HG03159 (cell line): ENCODE results near the gene SPSB1.

Experiments
- ATAC-seq: cut with Tn5 transposase; IDR thresholded peaks from one replicate; pipeline ENCODE4 v1.9.1; 2021; ENCODE audit warnings: mild to moderate bottlenecking, moderate library complexity; ENCODE audit not compliant: unreplicated experiment

SPSB1 gene

GRCh38 chr1:9292361-9293240, at the start of gene SPSB1:
Gene SPSB1 (plus strand): TSS chr1:9292894. CDS start chr1:9355892, 62,998 bp downstream.
- ATAC-seq, result no peak

DNA sequence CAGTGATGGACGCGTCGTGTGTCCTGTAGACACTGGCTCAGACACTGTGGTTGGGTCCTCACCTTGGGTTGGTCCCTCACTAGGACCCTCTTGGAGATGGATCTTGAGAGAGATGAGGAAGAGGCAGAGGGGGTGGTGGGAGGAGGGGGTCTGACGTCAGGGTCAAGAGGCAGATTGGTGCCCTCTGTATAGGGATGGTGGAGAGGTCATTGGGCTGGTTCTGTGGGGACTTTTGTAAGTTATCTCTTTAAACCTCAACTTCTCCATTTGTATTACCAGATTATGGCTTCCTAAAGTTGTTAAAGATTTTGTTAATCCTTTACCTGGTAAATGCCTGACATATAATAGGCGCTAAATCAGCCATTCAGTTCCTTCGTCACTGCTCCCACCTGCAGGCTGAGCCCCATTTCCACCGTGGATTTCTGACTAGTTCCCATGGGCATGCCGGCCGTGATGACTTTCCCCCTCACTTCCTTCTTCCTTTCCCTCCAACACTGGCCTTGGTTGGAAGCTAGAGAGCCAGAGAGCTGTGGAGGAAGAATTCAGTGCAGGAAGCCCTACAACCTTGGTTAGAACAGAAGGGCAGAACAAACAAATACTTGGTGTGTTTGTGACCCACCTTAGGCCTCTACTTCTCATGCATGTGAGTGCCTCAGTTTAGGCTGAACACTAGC, 49.5 kb upstream of the SPSB1 start:
- no peak for ATAC-seq

DNA sequence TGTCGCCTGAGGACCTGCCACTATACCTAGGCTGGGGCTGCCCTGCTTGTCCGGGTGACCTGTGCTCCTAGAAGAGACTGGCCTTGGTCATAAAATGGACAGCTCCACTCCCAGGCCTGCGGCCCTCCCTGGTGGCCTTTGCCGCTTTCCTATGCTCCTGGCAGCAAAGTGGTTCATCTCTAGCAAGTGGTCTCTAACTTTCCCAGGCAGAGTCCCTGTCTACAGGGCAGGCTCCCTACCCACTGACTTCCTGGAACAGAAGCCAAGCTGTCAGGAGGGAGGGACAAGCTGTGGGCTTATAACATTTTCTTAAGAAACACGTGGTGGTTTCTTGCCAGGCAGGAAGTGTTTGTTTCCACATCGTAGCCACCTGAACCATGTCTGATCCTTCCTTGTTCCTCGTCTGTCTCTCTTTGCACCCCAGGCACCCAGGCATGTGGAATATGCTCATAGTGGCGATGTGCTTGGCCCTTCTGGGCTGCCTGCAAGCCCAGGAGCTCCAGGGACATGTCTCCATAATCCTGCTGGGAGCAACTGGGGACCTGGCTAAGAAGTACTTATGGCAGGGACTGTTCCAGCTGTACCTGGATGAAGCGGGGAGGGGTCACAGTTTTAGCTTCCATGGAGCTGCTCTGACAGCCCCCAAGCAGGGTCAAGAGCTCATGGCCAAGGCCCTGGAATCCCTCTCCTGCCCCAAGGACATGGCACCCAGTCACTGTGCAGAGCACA, 48.0 kb upstream of the SPSB1 start:
- ATAC-seq, result no peak

DNA sequence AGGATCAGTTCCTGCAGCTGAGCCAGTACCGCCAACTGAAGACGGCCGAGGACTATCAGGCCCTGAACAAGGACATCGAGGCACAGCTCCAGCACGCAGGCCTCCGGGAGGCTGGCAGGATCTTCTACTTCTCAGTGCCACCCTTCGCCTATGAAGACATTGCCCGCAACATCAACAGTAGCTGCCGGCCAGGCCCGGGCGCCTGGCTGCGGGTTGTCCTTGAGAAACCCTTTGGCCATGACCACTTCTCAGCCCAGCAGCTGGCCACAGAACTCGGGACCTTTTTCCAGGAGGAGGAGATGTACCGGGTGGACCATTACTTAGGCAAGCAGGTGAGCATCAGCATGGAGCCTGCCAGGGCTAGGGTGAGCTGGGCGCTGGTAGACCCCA, 47.5 kb upstream of the SPSB1 start:
- no peak for ATAC-seq

- no peak for ATAC-seq
Measured at GRCh38 chr1:9245661-9246060, 47.0 kb upstream of the SPSB1 start.

DNA sequence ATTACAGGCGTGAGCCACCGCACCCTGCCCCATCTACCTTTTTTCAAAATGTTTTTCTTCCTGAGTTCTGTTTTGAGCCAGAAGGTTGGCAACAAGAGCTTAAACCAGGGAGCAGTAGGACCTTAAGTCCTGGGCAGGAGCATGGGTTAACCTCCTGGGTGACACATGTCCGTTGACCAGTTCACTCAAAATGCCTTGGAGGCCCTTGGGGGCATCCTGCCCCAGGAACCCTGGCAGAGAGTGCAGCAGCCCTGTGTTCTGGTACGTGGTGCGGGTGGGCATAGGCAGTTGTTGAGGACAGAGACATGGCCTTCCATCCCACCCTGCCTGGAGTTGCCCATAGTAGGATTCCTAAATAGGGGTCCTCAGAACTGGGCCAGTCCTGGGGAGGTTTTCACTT, 46.5 kb upstream of the SPSB1 start:
- ATAC-seq, result no peak

GRCh38 chr1:9246841-9247785, 45.6 kb upstream of the SPSB1 start:
- ATAC-seq, result no peak

DNA sequence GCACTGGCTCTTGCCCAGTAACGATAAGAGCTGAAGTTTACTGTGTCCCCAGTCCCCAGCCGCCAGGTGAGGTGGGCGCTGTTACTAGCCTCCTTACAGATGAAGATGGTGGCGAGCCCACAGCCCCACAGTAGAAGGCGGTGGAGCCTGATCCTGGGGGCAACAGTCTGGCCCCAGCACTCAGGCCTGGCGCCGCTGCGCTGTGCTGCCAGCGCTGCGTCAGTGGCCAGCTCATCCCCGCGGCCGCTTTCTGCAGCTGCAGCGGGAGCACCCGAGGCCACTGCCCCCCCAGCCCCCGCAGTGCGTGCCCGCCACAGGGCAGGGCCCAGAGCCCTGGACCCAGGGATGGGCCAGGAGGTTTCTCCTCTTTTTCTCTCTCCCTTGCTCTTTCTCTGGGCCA, 44.8 kb upstream of the SPSB1 start:
- ATAC-seq, result no peak

- no peak for ATAC-seq
Measured at GRCh38 chr1:9248341-9249262, 44.1 kb upstream of the SPSB1 start.

GRCh38 chr1:9249263-9249533, 43.5 kb upstream of the SPSB1 start:
- ATAC-seq, result no peak

DNA sequence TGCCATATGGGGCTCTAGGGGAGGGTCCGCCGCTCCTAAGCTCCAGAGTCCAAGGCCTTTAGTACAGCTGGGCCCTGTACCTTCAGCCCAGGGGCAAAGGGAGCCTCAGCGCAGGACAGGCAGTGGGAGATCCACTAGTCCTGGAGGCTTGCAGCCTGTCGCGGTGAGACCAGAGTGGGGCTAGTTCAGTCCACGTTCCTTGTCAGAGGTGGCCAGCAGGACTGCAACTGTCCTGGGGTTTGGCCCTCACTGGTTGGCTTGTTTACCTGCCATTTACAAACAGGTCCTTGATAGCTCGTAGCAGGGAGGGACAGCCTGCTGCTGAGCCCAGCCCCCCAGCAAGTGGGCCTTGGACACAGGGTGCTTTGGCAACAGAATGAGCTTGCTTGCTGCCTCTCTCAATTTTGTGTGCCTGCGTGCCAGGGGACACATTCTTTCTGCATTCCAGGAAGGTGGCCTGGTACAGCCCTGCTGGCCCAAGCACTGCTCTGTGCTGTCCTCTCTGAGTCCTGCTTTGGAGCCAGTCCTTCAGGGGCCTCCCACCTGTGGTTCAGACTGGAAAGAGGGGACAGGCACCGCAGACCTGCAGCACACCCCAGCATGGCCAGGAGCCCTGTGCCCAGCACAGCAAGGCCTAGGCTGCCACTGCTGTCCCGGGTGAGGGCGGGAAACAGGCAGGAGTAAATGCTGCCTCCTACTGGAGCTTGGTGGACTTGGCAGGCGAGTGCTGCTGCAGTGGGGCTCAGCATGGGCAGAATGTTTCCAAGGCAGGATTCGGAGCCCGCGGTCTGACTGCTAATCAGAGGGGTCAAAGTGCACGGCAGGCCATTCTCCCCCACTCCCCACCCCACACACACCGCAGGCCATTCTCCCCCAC, 42.9 kb upstream of the SPSB1 start:
- ATAC-seq, result no peak

GRCh38 chr1:9250411-9251381, 42.0 kb upstream of the SPSB1 start:
- no peak for ATAC-seq

GRCh38 chr1:9251501-9251900, 41.2 kb upstream of the SPSB1 start:
- ATAC-seq, result no peak

DNA sequence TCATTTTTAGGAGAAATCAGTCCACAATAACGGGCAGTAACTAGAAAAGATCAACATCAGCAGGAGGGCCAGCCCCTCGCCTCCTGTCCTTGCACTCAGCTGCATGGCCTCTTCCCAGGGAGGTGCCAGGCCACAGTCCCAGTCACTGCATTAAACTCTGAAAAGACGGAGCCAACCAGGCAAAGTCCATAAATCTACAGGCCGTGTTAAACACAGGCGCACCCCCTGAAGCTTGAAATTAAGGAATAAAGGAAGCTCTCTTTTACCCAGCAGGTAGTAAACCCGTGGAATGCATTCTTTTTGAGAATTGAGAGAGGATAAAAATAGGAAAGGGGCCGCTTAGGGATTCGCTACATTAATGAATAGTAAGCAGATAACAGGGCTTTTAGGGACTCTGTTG, 39.7 kb upstream of the SPSB1 start:
- ATAC-seq, result no peak

DNA sequence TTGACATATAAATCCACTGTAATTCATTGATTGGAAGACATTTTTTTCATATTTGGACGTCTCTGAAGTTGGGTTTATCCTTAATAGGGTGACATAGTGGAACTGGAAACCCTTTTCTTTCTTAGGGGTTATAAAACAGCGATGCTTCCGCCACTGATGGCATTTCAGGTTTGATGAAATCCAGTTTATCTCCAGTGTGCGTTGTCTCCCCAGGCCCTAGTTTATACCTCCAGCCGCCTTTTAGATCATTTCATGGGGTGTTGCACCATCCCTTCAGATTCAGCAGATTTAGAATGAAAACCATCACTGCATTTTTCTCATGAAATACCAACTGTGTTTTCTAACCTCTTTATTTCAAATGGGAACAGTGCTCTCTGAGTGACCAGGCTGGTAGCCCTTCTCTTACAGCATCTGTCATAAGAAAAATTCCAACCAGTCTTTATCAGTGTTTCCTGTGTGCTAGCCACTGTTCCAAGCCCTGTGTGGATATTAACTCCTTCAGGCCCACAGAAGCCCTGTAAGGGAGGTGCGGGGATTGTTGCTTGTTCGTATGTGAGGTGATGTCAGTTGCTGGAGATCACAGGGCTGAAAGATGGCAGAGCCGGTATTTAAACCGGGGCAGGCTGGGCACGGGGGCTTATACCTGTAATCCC, 39.1 kb upstream of the SPSB1 start:
- ATAC-seq, result no peak

DNA sequence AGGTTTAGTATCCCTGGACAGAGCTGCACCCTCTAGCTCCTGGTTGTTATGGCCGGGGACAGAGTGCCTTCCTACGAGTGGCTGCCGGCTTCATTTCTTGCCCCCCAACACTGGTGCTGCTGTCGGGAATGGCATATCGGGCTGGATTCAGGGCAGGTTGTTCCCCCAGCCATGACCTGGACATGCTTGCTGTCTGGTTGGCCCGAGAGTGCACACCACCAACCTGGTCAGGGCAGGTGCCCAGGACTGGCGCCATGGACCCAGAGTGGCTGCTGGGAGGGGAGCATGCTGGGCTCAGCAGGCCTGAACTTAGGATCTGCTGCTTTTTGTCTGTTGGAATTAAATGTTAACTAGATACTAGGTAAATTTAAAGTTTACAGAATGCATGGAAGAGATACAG, 36.4 kb upstream of the SPSB1 start:
- no peak for ATAC-seq

DNA sequence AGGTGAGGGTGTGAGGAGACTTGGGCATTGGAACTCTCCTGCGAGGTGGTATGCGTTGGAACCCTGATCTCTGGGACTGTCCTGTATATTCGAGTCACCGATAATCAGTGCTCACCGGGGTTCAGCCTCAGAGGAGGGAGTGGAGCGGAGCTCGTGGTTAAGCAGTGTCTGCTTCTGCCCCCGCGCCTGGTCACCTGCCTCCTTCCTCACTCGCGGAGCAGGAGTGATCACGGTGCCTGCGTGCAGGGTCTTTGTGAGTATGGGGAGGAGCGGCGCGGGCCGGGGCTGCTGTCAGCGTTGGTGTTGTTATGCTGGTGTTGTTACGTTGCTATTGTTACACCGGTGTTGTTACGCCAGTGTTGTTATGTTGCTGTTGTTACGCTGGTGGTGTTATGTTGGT, 34.8 kb upstream of the SPSB1 start:
- ATAC-seq, result no peak
